ENCODE results near the gene DDHD1. TPM values are rescaled to one million over a fixed set of nuclear protein-coding genes. Genes with fewer than 3 reads are reported as not detected.

The DDHD1 gene
- total RNA-seq, 1 experiment from 2014 or later: 15.7 TPM

- Histone ChIP-seq H3K27me3 (ENCODE audit: insufficient read depth, low read length) (no peaks in the 10 kb centered on the region), H3K4me1 (ENCODE audit: insufficient read depth, low read length) (peaks cover 7% of the 10 kb centered on the region; the same call in 1 of the 2 replicates), H2BK120ac (ENCODE audit: low read depth, low read length, poor library complexity, severe bottlenecking) (no peak overlapping the region), H3K27ac (ENCODE audit: insufficient read length, low read depth, low read length) (no peak overlapping the region), H3K23ac (ENCODE audit: insufficient read length, low read depth, low read length) (no peak overlapping the region), H3K9me3 (ENCODE audit: control insufficient read depth, low read depth, low read length) (no peaks in the 10 kb centered on the region), H3K4me2 (ENCODE audit: insufficient read depth, insufficient read length, low read length) (no peak overlapping the region), H3K56ac (ENCODE audit: insufficient read length, low read depth, low read length) (no peak overlapping the region), H3K23me2 (ENCODE audit: insufficient read length, low read depth, low read length, poor library complexity, severe bottlenecking) (no peaks in the 10 kb centered on the region), H2BK20ac (ENCODE audit: low read depth, low read length, poor library complexity, severe bottlenecking) (no peak overlapping the region), H3K18ac (ENCODE audit: insufficient read length, low read depth, low read length) (no peak overlapping the region), H4K8ac (replicated peaks; ENCODE audit: insufficient read length, low read depth, low read length) (no peak overlapping the region), H3K4ac (ENCODE audit: low read depth, low read length) (no peak overlapping the region), H3K14ac (ENCODE audit: insufficient read depth, low read length) (no peak overlapping the region), H4K91ac (ENCODE audit: insufficient read length, low read depth, low read length) (no peak overlapping the region), H2BK12ac (ENCODE audit: insufficient read length, low read depth, low read length) (no peak overlapping the region), H3T11ph (ENCODE audit: low read length) (no peak overlapping the region), H2AK5ac (ENCODE audit: insufficient read length, low read length) (no peak overlapping the region), H2AFZ (ENCODE audit: low read length) (no peak overlapping the region), H4K20me1 (ENCODE audit: control insufficient read depth, insufficient read depth, insufficient read length) (no peaks in the 10 kb centered on the region), H3K79me1 (ENCODE audit: insufficient read depth, low read depth, low read length, poor library complexity, severe bottlenecking) (no peaks in the 10 kb centered on the region), H2BK5ac (ENCODE audit: insufficient read length, low read length) (no peak overlapping the region), H3K9ac (ENCODE audit: extremely low read depth, insufficient read length, low read length) (no peak overlapping the region), H4K5ac (ENCODE audit: insufficient read length, low read depth, low read length) (no peak overlapping the region), H2BK15ac (ENCODE audit: low read depth, low read length) (no peak overlapping the region), H3K79me2 (ENCODE audit: insufficient read depth, low read length) (no peaks in the 10 kb centered on the region)
- TF ChIP-seq CTCF (conservative IDR thresholded peaks at IDR 0.05): no peak
- peaks cover 0 to 26% (median 2%) of the 10 kb centered on the region in 3 experiments; a peak in 5 of 7 replicates for H3K36me3 Mint-ChIP-seq (ENCODE audit: insufficient read depth in 1 of 3, low read depth in 3 of 3)
- no CpG with 5 or more reads among the region's 2 CpGs for WGBS (ENCODE audit: extremely low coverage, insufficient read length, low lambda C conversion rate)
- no peaks in the 10 kb centered on the region for H3K27me3 Mint-ChIP-seq (ENCODE audit: low read depth)
- no peak overlapping the region for H3K4me3 Mint-ChIP-seq
- peaks cover 56 to 60% of the 10 kb centered on the region in 2 experiments for H3K4me1 Mint-ChIP-seq
- H3K27ac Mint-ChIP-seq: no peak overlapping the region; a peak in 1 of 7 replicates
- peaks cover 4 to 9% of the 10 kb centered on the region in 2 experiments; a peak in 4 of 5 replicates for H3K9me3 Mint-ChIP-seq
- DNase-seq: no peak
Measured at GRCh38 chr14:53016491-53016890, 136.6 kb downstream of the DDHD1 start.
